NCI-H460 (cell line): Measurements from ENCODE around the gene CST3. TPM values are rescaled to one million over a fixed set of nuclear protein-coding genes. Genes with fewer than 3 reads are reported as not detected.
"Not testable (repeated sequence)": the region's sequence is repeated elsewhere in the genome, so short reads cannot be mapped to it uniquely, and the experiment has no call there.

Experiments used
- DNase-seq: peaks from one replicate; pipeline ENCODE4 v3.0.0-alpha.2; 2016; ENCODE audit warnings: low read depth; ENCODE audit errors: extremely low read depth
- total RNA-seq: library from RNA; depleted of rRNA; stranded (reverse); fragments of >200 nt; shearing (Covaris generic); gene quantifications from 2 replicates; pipeline ENCODE4 v1.2.3, GENCODE V29; 2014

Gene CST3
- total RNA-seq, 1 experiment from 2014 or later = 225 TPM

GRCh38 chr20:23663180-23663579, 25.4 kb upstream of the CST3 start:
- no peak for DNase-seq

- no peak for DNase-seq
These were observed 24.6 kb upstream of the CST3 start for GRCh38 chr20:23662276-23662870.

- no peak for DNase-seq
These were observed 23.3 kb upstream of the CST3 start for GRCh38 chr20:23661002-23661429.

GRCh38 chr20:23659989-23660837, 22.5 kb upstream of the CST3 start:
- no peak for DNase-seq

GRCh38 chr20:23659610-23659988, 21.8 kb upstream of the CST3 start:
- DNase-seq = not testable (repeated sequence)

- no peak for DNase-seq
These were observed 21.3 kb upstream of the CST3 start for GRCh38 chr20:23658989-23659609.

GRCh38 chr20:23658336-23658735, 20.6 kb upstream of the CST3 start:
- DNase-seq = no peak

- DNase-seq = no peak
These were observed 19.4 kb upstream of the CST3 start for GRCh38 chr20:23657202-23657601.

GRCh38 chr20:23656372-23656771, 18.6 kb upstream of the CST3 start:
- no peak for DNase-seq

- DNase-seq = no peak
These were observed 17.9 kb upstream of the CST3 start for GRCh38 chr20:23655491-23656211.

GRCh38 chr20:23654717-23655116, 17.0 kb upstream of the CST3 start:
- no peak for DNase-seq

GRCh38 chr20:23654000-23654399, 16.2 kb upstream of the CST3 start:
- no peak for DNase-seq

- DNase-seq = no peak
These were observed 15.7 kb upstream of the CST3 start for GRCh38 chr20:23653400-23653938.

- DNase-seq = no peak
These were observed 15.2 kb upstream of the CST3 start for GRCh38 chr20:23652926-23653325.

GRCh38 chr20:23652371-23652770, 14.6 kb upstream of the CST3 start:
- no peak for DNase-seq

- no peak for DNase-seq
These were observed 13.4 kb upstream of the CST3 start for GRCh38 chr20:23651117-23651516.

GRCh38 chr20:23649830-23650417, 12.2 kb upstream of the CST3 start:
- DNase-seq = no peak

GRCh38 chr20:23649242-23649641, 11.5 kb upstream of the CST3 start:
- no peak for DNase-seq

- DNase-seq = no peak
These were observed 9.6 kb upstream of the CST3 start for GRCh38 chr20:23647346-23647745.

GRCh38 chr20:23646106-23646873, 8.5 kb upstream of the CST3 start:
- DNase-seq = no peak
